ENCODE data around the gene CCDC183. TPM values are rescaled to one million over a fixed set of nuclear protein-coding genes. Genes with fewer than 3 reads are reported as not detected.
"Not testable (repeated sequence)": the region's sequence is repeated elsewhere in the genome, so short reads cannot be mapped to it uniquely, and the experiment has no call there.

The CCDC183 gene
- total RNA-seq, 1 experiment from 2014 or later, result not detected

DNA sequence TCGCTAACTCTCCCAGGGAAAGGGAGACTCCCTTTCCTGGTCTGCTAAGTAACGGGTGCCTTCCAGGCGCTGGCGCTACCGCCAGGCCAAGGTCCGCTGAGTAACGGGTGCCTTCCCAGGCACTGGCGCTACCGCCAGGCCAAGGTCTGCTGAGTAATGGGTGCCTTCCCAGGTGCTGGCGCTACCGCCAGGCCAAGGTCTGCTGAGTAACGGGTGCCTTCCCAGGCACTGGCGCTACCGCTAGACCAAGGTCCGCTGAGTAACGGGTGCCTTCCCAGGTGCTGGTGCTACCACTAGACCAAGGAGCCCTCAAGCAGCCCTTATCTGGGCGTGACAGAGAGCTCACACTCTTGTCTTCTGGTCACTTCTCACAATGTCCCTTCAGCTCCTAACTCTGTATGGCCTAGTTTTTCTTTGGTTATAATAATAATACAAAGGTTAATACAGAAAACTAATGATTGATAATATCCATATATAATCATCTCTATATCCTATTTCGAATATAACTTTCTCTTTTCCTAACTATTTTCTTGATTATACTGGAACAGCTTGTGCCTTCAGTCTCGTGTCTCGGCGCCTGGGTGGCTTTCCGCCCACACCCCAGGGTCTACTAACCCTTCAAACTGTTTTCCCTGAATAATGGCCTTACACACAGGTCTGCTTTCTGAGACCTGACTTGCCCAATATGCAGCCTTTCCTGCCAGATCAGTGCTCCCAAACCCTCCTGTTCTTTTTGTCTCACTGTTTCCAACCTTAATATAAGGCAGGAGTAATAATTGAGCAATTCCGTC lies 10.4 kb upstream of the CCDC183 start:
- not testable (repeated sequence) for DNase-seq (ENCODE audit: low spot score)

DNA sequence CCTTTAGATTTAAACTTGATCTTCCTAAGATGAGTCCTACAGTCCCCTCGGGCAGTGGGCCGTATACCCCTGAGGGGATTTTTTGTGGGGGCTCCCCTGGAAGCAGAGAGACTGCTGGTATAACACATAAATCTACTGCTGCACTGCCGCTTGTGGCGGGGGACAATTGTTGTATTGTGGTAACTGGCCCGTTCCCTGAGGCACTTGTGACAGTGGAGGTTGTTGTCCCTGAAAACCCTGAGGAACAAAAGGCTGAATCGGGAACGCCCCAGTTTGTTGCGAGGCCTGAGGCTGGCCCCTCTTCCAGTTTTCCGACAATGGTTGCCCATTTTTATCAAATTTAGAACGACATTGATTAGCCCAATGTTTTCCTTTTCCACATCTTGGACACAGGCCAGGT lies 9.7 kb upstream of the CCDC183 start:
- no peak for DNase-seq (ENCODE audit: low spot score)

DNA sequence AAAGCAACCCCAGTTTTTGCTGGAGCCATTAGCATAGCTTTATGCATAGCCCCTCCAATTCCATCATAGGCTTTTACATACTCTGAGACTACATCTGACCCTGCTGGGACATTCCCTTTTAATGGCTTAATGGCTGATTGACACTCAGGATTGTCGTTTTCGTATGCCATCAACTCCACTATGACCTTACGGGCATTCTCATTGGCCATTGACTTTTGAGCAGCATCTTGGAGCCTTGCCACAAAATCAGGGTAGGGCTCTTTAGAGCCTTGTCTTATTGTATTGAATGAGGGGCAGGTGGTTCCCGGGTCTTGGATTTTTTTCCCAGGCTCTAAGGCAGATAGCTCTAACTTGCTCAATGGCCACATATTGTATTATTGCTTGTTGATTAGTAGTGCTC lies 9.2 kb upstream of the CCDC183 start:
- DNase-seq (ENCODE audit: low spot score), result not testable (repeated sequence)

DNA sequence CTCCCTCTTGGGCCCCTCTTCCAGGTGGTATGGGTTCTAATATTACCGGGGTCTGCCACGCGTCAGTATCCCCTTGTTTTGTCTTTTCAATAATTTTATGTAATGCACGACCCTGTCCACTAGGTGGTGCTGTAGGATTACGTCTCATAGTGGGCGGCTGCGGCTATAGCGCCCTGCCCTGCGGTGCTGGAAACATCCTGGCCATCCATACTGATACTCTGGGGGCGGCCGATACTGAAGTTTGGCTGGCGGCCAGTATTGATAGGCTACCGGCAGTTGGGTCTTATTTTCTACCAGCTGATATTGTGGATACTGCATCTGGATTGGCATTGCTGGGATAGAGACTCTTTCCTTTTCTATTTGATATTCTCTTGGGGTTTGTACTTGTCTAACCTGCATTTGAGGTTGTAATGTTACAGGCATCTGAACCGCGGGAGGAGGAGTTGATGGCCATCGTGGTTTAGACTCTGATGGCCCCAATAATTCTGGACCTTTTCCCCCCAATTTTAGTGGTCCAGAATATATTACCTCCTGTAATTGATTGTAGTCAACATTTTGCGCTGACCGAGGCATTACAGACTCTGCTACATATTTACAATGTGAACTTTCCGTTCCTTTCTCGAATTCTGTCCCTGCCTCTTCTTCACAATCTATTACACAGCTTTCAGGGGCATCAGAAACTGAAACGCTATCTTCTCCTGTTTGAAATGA lies 8.3 kb upstream of the CCDC183 start:
- DNase-seq (ENCODE audit: low spot score), result peak; percentile 54

DNA sequence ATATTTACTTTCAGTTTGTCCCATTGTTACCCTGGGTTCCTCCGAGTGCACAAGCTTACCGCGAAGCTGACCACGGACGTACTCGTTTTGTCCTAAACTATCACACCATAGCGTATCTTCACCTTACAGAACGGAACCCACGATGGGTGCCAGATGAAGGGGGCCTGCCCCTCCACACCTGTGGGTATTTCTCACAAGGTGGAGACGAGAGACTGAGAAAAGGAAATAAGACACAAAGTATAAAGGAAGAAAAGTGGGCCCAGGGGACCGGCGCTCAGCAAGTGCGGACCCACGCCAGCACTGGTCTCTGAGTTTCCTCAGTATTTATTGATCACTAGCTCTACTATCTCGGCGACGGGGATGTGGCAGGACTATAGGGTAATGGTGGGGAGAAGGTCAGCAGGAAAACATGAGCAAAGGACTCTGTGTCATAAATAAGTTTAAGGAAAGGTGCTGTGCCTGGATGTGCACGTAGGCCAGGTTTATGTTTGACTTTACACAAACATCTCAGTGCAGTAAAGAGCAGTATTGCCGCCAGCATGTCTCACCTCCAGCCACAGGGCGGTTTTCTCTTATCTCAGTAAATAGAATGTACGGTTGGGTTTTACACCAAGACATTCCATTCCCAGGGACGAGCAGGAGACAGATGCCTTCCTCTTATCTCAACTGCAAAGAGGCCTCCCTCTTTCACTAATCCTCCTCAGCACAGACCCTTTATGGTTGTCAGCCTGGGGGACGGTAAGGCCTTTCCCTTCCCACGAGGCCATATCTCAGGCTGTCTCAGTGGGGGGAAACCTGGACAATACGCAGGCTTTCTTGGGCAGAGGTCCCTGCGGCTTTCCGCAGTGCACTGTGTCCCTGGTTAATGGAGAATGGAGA lies 7.3 kb upstream of the CCDC183 start:
- not testable (repeated sequence) for DNase-seq (ENCODE audit: low spot score)

DNA sequence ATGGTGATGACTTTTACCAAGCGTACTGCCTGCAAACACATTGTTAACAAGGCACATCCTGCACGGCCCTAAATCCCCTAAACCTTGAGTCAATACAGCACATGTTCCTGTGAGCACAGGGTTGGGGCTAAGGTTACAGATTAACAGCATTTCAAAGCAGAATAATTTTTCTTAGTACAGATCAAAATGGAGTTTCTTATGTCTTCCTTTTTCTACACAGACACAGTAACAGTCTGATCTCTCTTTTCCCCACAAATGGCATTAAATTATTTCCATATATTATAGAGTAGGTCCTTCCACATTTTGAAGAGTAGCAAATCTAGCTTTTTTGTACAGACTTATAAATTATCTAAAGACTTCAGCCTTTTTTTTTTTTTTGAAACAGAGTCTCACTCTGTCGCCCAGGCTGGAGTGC lies 6.6 kb upstream of the CCDC183 start:
- DNase-seq (ENCODE audit: low spot score), result no peak

DNA sequence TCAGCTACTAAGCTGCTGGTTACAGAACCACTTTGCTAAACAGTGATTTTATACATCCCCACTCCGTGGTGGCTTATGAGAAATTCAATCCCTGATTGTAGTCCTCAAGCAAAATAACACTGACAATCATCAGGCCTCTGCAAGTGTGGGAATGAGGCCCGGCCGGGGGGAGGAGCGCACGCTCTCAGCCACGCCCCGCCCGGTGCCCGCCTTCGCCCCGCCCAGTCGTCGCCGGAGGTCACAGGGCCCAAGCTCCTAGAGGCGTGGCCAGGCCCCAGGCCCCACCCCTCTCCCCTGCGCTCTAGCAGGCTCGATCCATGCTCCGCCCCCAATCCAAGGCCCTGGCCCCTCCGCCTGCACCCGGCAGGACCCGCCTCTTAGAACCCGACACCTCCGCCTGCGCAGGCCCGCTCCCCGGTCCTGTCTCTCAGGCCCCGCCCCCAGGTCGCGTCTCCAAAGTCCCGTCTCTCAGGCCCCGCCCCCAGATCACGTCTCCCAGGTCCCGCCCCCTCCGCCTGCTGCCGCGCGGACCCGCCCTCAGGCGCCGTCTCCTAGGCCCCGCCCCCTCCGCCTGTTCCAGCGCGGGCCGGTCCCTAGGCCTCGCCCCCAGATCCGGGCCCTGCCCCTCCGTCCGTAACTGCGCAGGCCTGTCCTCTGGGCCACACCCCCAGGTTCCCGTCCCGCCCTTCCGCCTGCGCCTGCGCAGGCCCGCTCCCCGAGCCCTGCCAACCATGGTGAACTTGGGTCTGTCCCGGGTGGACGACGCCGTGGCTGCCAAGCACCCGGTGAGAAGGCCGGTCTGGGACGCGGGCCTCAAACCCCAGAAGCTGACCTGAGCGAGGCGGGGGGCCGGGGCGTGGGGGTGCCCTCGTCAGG lies 5.3 kb upstream of the CCDC183 start, which contains the start of gene TMEM141:
Gene TMEM141 (plus strand): TSS at position 705 of the 876 bp plus-strand sequence. CDS start 27 bp downstream, at position 732.
- DNase-seq (ENCODE audit: low spot score), result peak; percentile 98

DNA sequence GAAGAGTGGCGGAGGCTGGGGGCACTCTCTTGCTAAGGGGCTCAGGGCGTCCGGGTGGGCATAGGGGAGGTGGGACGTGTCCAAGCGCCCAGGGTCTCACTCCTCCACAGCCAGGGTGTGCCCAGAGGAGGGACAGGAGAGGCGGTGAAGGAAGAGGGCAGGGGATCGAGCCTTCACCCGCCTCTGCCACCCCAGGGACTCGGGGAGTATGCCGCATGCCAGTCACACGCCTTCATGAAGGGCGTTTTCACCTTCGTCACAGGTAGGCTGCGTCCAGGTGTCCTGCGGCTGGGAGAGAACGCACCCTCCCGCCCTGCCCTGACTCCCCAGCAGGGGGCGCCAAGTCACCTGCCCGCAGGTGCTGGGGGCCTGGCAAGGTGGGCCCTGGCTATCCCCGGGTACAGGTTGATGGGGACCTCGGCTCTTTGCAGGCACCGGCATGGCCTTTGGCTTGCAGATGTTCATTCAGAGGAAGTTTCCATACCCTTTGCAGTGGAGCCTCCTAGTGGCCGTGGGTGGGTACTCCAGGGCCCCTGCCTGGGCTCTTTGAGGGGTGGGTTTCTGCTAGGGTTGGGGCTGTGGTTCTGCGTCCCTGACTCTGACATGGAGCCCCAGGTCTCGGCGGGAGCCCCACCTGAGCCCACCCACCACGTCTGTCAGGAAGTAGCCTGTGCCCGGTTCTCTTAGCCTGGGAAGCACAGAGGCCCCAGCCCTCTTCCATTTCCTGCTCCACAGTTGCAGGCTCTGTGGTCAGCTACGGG lies 4.4 kb upstream of the CCDC183 start:
- DNase-seq (ENCODE audit: low spot score), result no peak

DNA sequence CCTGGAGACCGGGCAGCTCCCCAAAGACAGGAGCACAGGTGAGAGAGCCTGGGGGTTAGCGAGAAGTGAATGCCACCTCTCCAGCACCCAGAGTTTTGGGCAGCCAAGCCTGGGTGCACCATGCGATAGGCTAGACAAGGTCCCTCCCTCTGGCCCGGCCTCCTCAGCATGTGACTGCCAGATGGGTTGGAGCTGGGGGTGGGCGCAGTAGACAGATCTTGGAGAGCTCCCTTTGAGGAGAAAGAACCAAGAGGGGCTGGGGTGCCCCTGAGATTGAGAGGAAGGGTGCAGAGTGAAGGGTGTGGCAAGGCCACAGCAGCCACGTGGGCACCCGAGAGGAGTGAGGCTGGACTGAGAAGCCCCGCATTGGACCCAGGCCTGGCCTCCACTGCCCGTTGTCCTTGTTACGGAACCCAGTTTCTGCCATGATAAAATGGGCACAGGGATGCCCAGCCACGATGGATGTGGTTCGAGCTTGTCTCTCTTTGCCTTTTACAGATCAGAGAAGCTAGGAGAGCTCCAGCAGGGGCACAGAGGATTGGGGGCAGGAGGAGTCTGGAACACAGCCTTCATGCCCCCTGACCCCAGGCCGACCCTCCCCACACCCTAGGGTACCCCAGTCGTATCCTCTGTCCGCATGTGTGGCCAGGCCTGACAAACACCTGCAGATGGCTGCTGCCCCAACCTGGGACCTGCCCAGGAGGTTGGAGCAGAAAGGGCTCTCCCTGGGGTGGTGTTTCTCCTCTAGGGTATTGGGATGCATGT lies 3.6 kb upstream of the CCDC183 start:
- no peak for DNase-seq (ENCODE audit: low spot score)

DNA sequence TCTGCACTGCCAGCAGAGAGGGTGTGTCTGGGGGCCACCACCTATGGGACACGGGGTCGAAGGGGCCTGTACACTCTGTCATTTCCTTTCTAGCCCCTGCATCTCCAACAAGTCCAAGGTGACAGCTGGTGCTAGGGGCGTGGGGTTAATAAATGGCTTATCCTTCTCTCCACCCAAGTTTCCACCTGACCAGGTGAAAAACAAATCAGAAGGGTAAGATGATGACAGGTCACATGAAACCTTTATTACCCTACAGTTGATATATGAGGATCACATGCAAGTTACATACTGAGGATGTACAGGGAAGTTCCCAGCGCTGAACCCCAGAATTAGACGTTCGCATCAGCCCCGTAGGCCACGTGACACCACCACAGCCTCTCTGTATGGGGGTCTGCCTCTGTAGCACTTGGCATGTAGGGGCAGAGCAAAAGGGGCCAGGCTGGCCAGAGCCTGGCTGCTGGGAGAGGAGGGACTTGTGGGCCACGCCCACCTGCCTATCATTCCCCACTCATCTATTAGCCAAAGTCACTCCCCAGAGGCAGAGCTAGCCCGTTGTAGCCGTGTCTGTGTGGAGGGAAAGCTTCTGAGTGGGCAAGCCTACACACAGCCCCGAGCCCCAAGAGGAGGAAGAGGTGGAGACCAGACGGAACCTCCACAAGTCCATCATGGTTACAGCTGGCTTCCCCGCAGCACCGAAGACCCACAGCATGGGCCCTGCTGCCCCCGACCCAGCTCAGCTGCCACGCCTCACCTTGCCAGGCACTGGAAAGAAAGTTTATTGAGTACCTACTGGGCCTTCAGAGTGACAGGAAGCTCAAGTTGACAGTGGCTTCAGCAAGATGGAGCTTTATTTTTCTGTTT lies 2.8 kb upstream of the CCDC183 start:
- DNase-seq (ENCODE audit: low spot score), result no peak

DNA sequence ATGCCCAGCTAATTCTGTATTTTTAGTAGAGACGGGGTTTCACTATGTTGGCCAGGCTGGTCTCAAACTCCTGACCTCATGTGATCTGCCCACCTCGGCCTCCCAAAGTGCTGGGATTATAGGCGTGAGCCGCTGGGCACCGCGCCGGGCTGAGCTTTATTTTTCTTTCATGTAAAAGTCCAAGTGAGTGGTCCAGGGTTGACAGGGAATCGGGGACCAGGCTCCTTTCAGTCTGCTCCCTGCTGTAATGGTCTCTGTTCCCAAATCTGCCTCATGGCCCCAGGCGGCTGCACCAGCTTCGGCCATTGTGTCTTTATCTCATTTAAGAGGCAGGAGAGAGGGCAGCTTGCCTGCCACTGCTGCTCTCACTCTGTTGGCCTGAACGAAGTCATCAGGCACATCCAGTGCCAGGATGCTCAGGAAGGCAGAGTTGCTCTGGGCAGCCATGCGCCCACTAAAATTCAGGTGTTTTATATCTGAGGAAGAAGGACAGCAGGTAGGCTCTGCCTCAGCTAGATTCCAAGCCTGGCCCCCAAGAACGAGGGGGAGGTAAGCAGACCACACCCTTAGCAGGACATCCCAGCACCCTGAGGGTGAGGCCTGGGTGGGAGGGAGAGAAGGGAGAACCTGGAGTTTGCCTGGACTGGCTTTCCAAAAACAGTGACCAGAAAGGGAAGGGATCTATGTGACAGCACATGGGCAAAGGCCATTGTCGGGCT lies 1.7 kb upstream of the CCDC183 start:
- DNase-seq (ENCODE audit: low spot score), result no peak

DNA sequence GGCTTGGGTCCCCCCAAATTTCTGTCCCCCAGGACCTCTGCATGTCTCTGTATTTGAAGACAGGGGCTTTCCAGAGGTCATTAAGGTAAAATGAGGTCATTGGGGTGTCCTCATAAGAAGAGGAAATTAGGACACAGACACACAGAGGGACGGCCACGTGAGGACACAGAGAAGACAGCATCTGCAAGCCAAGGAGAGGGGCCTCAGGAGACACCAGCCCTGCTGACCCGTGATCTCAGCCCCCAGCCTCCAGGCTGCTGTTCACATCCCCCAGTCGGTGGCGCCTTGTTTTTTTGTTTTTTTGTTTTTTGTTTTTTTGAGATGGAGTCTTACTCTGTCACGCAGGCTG lies 1.2 kb upstream of the CCDC183 start:
- no peak for DNase-seq (ENCODE audit: low spot score)

DNA sequence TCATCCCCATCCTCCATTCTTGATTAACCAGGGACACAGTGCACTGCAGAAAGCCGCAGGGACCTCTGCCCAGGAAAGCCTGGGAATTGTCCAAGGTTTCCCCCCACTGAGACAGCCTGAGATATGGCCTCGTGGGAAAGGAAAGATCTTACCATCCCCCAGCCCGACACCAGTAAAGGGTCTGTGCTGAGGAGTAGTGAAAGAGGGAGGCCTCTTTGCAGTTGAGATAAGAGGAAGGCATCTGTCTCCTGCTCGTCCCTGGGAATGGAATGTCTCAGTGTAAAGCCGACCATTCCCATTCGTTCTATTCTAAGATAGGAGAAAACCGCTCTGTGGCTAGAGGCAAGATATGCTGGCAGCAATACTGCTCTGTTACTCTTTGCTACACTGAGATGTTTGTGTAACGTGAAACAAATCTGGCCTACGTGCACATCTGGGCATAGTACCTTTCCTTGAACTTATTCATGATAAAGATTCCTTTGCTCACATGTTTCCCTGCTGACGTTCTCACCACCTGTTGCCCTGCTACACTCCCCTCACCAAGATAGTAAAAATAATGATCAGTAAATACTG lies 723 bp downstream of the CCDC183 start:
- DNase-seq (ENCODE audit: low spot score), result not testable (repeated sequence)

DNA sequence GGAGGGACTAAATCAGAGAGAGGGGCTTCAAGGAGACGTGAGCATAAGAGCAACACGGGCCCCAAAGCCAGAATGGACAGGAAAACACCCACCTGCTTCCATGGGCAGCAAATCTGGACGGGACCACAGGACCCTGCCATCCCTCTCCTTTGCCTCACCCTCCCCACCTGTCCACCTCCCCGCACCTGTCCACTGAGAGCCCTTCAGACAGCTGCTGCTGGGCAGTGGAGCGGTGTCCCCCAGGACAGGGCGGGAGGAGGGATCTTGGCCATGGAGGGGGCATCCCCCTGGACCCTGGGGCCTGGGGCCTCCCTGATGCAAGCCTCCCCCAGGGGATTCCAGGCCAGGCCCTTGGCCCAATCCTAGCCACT lies 2.6 kb downstream of the CCDC183 start:
- DNase-seq (ENCODE audit: low spot score), result no peak

DNA sequence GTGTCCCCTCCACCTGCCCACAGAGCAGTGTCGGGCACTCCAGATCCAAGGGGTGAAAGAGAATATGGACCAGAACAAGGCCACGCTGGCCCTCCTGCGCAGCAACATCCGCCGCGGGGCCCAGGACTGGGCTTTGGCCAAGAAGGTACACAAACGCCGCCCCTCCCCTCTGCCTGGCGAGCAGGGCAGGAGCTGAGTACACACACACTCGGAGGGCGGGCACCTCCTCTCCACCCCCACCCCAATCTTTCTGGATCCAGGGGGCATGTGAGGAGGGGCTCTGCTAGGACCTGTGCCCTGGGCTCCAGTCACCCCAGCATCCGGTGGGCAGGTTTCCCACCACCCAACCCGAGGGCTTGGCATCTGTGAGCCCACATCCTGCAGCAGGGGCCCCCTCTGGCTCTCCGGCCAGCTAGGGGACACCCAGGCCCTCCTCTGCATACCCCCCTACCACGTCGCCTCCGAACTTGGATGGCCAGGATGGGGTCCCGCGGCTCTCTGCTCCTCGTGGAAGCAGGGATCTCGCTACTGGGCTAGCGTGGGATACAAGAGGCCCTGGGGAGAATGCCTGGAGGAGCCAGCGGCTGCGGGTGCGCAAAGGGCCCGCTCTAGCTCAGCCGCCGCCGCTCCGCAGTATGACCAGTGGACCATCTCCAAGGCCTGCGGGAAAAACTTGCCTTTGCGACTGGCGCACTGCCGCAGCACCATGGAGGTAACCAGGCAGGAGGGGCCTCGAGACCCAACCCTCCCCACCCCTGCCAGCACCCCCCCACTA lies 3.1 kb downstream of the CCDC183 start:
- DNase-seq (ENCODE audit: low spot score), result no peak

DNA sequence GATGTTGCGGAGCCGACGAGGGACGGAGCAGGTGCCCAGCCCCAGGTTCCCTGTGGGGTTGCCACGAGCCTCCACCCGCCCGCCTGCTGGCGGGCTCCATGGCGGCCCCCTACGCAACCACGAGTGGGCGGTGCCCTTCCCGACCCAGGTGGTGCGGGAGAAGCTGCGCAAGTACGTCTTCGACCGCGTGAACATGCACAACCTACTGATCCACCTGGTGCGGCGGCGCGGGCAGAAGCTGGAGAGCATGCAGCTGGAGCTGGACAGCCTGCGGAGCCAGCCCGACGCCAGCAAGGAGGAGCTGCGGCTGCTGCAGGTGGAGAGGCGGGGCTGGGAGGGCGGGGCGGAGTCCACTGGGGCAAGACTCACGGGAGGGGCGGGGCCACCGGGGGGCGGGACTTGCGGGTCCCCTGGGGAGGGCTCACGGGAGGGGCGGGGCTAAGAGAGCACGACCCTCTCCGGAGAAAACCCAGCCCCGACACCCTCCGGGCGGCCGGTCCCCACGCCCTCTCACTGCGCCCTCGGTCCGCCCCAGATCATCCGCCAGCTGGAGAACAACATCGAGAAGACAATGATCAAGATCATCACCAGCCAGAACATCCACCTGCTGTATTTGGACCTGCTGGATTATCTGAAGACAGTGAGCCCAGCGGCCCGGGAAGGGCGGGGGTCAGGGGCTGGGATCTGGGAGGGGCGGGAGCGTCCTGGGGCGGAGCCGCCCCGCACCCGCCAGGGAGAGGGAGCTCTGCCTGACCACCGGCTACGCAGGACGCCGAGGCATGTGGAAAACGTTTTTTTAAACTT lies 3.9 kb downstream of the CCDC183 start:
- peak; percentile 72 for DNase-seq (ENCODE audit: low spot score)

Measured in H4 (cell line).